HG02610 (cell line): ENCODE results near the gene SGIP1.

ENCODE experiments used
- ATAC-seq: cut with Tn5 transposase; IDR thresholded peaks from one replicate; pipeline ENCODE4 v1.9.1; 2021; ENCODE audit warnings: mild to moderate bottlenecking, moderate library complexity; ENCODE audit not compliant: unreplicated experiment

SGIP1 gene

DNA sequence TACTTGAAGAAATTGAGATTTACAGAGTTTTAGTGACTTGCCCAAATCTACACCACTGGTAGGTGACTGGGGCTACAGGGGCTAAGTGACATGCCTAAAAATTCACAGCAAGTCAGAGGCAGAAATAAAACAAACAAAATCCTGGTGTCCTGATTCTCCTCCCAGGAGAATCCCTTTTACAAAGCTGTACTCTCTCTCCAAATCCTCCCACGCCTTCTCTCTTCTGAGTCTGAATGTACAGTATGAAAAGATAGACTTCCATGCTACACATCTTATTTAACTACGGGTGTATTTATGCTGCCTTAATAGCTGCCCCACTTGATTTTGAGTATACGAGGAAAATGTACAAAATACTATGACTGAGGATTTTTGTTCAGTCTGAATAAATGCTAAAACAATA lies 65.4 kb downstream of the SGIP1 start:
- ATAC-seq: no peak

GRCh38 chr1:66599899-66600737 lies 66.2 kb downstream of the SGIP1 start:
- ATAC-seq: no peak

- ATAC-seq: no peak
Observed at GRCh38 chr1:66605419-66605997, 71.6 kb downstream of the SGIP1 start.

DNA sequence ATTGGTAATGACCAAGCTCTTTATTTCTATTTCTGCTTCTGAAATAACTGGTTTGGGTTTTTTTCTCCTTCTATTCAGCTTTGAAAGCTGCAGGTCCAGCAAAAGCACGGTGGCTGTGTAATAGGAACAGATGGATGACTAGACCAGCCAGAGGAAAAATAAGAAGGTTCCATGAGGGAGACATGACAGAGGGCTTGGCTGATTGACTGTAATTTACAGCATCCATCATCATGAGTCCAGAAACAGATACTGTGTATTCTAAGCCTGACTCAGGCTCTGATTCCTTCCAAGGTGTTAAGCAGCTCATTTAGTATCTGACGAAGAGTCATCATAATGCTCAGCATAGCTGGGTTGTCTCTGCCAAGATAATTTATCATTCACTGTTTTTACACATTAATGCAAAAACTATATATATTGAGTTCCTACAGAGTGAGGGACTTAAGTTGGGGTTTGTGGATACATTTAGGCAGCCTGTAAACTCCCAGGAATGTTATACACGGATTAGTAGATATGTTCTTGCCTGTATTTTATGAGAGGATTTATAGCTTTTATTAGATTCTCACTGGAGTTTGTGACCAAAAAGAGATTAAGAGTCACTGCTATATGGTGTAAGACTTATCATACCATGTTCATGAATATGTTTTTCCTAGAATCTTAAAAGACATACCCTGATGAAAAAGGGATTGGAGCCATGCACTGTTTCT lies 72.6 kb downstream of the SGIP1 start:
- ATAC-seq: no peak

DNA sequence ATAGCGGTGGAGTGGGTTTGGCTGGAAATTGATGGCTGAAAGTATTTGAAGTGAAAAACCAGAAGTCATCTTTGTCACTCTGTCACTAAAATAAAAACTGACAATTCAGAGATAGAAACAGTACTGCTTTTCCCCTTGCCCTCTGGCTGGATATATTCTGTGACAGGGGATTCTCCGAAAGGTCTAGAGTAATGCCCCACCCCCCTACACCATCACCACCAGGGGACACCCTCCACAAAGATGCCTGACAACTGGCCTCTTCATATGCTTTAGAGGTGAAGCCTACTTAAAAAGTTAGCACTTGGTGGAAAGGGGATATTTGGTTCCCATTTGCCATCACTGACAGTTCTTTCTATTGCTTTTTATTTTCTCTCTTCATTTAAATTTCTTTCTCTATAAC lies 73.5 kb downstream of the SGIP1 start:
- no peak for ATAC-seq

- no peak for ATAC-seq
Observed at GRCh38 chr1:66613187-66613586, 79.2 kb downstream of the SGIP1 start.

DNA sequence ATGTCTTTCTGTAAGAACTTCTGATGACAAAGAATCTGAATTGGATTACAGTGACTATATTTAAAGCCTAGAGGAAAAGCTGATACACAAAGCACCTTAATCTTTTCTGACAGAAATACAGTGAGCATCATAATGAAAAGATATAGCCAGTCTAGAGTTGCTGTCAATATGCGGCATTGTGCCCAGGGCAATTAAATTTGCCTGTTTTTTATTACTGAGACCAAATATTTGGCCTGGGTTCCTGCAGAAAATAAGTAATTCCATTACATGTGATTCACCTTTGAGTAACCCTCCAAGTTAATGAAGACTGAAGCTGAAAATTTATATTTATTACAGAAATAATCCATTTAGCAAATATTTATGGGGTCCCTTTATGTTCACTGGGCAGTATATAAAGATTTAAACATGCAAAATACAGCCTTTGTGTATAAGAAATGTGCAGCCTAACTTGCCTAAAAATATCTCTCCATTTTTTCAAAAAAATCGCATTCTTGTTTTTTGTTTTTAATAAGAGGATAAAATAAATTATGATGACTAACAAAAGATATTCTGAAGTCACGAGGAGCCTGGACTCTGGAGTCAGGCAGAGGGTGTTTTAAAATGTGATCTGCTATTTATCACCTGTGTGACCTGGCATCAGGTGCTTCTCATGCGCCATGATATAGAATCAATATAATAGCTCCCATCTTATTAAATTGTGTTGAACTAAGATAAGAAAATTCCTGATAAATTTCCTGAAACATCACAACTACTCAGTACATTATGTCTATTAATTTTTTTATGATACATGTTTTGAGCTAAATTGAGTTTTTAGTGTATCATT lies 83.6 kb downstream of the SGIP1 start:
- ATAC-seq: no peak

DNA sequence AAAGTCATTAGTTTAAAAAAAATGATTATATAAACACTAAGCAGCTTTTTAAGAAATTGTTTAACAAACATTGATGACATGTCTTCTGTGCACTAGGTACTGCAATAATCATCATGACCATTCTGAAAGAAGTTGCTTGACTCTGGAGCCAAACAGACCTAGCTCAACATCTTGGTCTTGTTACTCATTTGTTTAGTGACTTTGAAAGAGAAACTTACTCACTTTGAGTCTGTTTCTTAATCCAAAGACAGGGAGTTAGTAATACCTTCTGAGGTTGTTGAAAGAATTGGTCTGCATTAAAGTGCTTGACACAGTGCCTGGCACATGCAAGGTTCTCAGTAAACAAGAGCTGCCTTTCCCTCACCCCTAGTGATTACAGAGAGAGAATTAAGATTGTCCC lies 84.4 kb downstream of the SGIP1 start:
- no peak for ATAC-seq

DNA sequence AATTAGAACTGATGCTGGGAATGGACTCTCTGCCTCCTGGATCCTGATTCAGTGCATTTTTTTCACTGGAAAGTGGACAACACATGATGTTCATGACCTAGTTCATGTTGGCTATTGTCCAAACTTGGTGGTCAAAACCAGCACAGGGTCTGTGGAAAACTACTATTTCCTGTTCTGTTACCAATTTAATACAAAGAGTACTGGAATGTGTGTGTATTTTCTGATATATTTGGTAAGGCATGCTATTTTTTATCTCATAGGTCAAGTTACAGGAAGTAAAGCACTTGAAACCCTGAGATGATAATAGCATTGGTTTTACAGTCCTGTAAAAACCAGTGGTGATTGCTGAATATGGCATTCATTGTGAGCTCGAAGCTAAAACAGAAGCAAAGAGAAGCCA lies 89.9 kb downstream of the SGIP1 start:
- ATAC-seq: no peak

DNA sequence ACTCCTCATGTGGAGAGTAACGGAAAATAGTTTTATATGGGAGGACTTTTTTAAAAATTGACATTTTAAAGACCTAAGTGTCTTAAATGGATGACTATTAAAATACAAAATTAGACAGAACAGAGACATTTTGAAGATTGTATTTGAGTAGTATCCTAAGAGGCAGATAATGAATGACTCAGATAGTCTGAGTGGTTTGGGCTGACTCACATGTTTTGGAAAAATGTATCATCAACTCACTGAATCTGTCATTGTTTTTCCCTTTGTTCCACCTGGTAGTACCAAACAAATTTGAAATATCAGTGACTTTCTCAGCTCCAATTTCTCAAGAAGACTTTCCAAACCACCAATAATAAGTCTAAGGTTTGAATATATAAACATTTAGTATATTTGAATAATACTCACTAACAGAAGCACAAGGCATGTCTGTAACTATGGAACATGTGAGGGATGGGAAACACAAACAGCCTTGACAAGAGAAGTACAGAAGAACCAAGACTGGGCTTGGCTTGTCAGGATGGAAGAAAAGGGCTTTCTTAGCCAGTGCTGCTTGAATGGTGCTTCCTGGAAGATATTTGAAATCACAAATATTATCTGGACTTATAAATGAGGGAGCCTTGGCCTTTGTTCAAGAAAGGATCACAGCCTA lies 90.6 kb downstream of the SGIP1 start:
- no peak for ATAC-seq

GRCh38 chr1:66626261-66626660 lies 92.3 kb downstream of the SGIP1 start:
- ATAC-seq: no peak

- ATAC-seq: no peak
Observed at GRCh38 chr1:66628926-66629325, 95.0 kb downstream of the SGIP1 start.

GRCh38 chr1:66633159-66633558 lies 99.2 kb downstream of the SGIP1 start:
- ATAC-seq: no peak

GRCh38 chr1:66637146-66637545 lies 103.2 kb downstream of the SGIP1 start:
- ATAC-seq: no peak

DNA sequence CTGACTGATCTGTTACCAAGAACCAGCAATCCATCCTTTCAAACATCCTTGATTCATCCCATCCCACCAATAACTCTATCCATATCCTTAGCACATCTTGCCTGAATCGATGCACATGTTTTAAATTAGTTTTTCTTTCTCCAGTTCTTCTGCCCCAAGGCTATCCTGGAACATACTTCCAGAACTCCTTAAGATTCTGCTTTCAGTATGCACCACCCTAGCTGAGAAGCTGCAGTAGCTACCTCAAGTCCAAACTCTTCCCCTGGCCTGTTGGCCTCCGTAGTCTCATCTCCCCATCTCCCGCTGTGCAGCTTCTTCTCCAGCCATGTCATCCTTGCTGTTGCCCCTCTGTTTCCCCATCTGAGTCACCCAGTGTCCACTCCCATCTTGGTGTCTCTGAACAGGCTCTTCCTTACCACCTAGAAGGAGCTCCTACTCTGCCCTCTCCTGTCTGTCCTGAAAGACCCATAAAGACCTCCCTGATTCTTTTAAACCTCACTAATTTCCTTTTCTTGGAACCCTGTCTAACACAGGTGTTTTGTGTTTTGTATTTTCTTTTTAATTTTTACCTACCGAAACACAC lies 108.0 kb downstream of the SGIP1 start:
- no peak for ATAC-seq

- no peak for ATAC-seq
Observed at GRCh38 chr1:66642992-66643391, 109.0 kb downstream of the SGIP1 start.

DNA sequence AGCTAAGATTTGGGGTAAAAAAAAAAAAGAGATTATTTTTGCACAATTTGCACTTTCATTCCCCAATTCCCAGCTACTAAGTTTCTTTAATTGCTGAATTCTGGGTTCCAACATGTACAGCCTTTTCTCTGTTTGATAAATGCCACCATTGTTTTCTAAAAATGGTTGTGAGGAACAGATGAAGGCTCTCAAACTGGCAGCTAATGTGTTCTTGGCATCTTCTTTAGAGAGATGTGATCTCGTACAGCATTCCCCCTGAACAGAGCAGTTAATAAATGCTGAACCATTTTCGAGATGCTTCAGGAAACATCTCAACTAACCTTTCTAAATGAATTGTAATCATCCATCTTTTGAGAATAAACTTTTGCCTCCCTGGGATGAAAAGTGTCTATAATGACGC lies 110.4 kb downstream of the SGIP1 start:
- no peak for ATAC-seq

DNA sequence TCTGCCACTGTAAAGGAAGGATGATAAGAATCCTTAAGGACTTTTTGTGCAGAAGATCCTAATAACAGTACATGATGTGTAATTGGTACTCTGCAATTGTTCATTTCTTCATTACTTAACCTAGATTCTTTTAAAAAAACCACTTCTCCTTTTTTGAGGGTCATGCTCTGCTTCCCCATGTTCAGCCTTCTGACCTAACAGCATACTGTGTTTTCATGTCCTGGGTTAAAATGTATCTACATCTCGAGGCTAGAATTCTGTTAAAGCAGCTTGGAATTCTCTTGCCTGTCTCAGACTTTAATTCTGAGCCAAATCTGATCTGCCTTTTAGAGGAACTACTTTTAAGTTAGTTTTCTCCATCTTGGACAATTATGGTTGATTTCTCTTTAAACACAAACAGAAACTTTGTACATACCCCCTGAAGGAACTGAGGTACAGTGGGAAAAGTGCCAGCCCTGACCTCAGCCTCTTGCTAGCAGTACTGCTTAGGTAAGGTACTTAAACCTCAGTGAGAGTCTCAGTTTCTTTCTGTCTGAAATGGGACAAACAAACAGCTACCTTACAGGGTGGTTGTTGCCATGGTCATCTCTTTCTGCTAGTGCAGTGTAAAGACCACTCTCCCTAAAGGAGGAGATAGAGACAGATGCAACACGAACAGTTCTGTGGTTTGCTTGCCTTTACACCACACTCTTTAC lies 115.1 kb downstream of the SGIP1 start:
- peak; percentile 83 for ATAC-seq

GRCh38 chr1:66652556-66652955 lies 118.6 kb downstream of the SGIP1 start:
- ATAC-seq: no peak

- no peak for ATAC-seq
Observed at GRCh38 chr1:66654643-66655042, 120.7 kb downstream of the SGIP1 start.
